Suppressor macrophage (primary cell): Measurements from ENCODE around the gene SLC25A41.
A peak's percentile ranks its signal among the peaks of the same experiment; 100 is the strongest.

Experiments
- DNase-seq, 4 experiments: peaks; one replicate each; pipeline ENCODE4 v3.0.0-alpha.2; 2020 to 2022

The SLC25A41 gene

GRCh38 chr19:6427131-6427530 is 6.4 kb downstream of the SLC25A41 start:
- no peak for DNase-seq

- DNase-seq, result no peak
Observed at GRCh38 chr19:6425732-6426620, 7.6 kb downstream of the SLC25A41 start.

GRCh38 chr19:6424939-6425731 is 8.4 kb downstream of the SLC25A41 start:
- DNase-seq, result peak; percentile 100

- DNase-seq, result peak in 3 of 4 experiments; percentile 31 to 72 (median 61)
Observed at GRCh38 chr19:6424195-6424938, 9.2 kb downstream of the SLC25A41 start, which contains the start of gene KHSRP. Gene KHSRP (minus strand): TSS chr19:6424811. CDS start chr19:6424701, 110 bp downstream.

DNA sequence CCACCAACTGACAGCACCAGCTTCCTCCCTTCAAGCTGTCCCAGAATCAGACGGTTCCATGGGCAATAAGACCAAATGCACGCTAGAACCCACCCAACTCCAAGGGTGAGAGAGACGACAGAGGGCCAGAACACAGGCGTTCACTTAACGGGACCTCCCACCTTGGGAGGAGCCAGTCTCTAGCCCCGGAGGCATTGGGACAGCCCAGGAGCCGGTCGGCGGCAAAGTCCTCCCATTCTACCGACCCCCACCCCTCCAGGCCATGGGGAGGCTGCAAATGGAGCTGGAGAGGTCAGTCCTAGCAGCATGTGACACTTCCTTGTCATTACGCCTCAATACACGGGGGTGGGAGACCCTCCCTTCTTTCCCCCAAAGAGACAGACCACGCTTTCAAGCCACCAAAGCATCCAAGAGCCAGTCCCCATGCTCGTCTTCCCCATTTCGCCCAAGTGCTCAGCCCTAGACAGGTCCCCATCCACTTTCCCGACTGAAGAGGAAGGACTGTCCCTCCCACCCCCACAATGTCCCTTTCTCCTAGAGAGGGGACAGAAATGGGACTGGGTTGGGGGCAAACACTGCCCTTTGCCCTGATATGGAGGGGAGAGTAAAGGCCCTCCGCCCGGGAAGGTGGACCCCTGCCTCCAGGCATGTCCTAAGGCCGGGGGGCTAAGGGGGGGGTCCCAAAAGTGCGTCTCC is 9.9 kb downstream of the SLC25A41 start:
- peak; percentile 40 to 68 (median 66) for DNase-seq

GRCh38 chr19:6421075-6422014 is 12.2 kb downstream of the SLC25A41 start:
- no peak for DNase-seq

- no peak for DNase-seq
Observed at GRCh38 chr19:6418562-6418932, 15.0 kb downstream of the SLC25A41 start.

GRCh38 chr19:6417713-6418561 is 15.6 kb downstream of the SLC25A41 start:
- peak in 1 of 4 experiments; percentile 29 for DNase-seq

GRCh38 chr19:6416658-6417405 is 16.7 kb downstream of the SLC25A41 start:
- no peak for DNase-seq

DNA sequence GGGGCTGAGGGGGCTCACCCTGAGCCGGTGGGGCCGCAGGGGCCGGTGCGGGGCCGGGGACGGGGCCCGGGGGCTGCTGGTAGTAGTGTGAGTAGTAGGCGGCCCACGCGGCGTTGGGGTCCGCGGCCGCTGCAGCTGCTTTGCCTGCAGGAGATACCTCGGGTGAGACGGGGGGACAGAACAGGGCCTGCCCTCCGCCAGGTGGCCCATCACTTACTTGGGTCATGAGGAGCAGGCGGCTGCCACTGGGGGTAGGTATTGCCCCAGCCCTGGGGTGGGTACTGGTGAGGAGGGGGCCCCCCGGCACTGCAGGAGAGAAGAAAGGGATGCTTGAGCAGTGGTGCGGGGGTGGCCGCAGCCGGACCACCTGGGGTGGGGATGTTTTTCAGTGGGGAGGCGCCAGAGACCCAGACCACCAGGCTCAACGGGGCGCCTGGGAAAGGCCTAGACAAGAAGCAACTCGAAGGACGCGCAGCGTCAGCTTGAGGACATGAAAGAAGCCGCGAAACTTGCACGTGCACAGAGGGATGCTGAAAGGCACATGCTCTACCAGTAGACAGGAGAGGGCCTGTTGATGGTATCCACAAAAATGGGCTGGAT is 17.9 kb downstream of the SLC25A41 start:
- DNase-seq, result no peak

DNA sequence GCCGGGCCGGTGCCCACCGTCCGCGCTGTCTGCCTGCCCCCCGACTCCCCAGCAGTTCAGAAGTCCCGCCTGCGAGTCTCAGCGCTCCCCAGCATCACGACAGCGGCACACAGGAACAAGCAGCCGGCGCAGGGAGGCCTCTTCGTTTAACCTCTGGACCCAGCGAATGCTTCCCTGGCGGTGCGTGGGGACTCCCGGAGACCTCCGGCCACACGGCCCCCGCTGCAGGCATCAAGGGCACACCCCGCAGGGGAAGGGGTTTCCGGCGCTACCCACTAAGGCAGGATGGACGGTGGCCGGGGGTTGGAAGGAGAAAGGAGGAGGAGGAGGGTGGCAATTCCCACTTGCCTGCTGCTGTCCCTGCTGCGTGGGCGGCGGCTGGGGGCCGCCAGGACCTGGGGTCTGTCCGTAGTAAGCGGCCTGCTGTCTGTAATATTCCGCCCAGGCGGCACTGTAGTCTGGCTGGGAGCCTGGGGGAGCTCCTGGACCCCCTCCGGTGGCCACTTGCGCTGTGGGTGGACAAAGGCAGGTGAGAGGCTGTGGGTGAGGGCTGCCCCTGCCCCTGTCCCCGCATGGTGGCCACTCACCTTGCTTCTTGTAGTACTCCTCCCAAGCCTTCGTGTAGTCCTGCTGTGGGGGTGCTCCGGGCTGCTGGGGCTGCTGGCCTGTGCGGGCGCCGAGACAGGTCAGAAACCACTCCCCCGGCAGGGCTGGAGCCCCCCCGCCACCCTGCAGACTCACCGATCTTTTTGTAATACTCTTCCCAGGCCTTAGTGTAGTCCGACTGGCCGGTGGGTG is 18.6 kb downstream of the SLC25A41 start:
- DNase-seq, result no peak

DNA sequence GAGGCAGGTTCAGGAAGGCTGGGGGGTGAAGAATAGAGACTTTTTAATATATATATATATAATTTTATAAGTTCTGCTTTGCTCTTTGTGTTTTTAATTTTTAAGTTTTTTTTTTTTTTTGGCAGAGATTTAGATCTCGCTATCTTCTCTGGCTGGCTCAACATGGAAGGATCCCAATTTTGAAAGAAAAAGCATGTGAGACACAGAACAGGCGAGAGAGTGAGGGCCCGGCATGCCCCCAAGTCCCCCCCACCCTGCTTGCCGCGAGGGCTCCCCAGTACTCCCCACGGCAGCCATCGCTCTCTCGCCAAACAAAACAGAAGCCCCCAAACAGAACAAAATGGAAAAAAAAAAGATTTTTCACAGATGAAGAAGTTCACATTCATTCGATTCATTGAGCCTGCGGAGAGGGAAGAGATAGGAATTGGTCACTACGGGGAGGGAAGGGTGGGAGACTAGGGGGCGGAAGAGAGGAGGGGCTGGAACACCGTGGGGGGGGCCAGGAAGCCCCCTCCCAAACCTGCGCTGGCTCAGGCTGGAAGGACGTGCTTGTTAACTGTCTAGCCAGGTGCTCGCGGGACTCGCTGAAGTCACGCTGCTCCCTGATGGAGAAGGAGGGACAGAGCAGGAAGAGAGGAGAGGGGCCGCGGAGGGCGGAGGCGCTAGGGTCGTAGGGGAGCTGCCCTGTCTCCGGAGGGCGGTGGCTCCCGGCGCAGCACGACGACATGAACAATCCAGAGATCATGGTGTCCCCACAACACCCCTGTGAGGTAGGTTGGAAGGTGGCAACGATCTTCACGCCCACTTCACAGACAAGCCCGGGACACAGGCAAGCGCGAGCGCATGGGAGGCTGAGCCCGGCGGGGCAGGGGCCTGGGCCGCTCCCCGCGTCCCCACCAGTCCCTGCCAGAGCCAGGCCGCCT is 19.6 kb downstream of the SLC25A41 start:
- DNase-seq, result no peak

DNA sequence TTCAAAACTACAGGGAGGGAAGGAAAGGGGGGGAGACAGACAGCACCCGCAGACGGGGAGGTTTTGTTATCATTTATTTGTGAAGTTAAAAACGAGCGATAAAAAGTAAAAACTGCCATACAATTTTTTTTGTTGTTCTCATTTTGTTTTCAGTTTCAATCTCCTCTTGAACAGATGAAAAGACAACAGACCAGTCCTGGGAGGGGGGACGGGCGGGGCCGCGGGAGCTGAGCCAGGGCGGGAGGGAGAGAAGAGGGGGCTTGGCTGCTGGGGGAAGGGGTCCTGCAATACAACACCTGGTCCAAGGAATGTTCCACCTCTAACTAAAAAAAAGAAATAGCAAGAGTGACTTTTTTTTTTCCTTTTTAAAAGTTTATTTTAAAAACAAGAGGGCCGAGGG is 20.3 kb downstream of the SLC25A41 start:
- DNase-seq, result no peak

DNA sequence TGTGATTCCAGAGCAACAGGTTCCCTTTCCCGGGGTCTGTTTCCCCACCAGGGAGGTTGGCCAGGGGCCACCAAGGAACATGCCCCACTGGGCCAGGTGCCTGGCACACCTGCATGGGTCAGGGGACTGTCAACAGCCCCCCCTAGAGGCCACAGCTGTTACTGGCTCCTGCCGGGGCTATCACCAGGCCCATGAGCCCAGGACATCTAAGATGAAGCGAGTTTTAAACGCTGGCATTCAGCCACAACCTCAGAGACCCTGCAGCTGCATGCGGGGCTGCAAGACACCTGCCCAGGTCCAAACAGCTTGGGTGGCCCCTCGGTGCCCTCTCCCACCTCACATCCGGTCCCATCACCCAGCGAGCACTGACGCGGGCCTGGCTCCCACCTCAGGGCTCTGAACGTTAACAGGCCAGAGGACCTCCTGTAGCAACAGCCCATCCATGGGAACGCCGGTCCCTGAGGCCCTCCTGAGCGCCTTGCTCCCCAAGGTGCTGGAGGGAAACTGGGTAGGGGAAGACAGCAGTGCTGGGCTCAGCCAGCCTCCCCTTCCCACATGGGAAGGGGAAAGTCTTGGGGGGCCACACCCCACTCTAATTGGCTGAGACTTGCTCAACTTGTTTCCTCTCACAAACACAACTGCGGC is 21.0 kb downstream of the SLC25A41 start:
- peak in 3 of 4 experiments; percentile 14 to 50 (median 26) for DNase-seq

DNA sequence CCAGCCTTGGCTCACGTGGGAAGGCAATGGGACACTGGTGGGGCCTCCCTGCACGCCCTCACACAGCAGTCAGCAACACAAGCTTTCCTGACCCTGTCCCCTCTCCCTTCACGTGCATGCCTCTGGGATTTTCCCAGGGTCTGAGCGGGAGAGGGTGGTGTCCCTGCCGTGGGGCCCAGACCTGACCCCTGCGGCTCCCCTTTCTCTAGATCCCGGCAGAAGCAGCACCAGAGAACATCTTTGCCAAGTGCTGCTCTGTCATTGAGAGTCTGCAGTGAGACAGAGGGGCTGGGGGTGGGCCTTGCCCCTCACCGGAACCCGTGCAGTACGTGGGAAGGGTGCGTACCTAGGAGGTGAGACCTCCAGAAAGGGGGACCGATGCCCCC is 21.5 kb downstream of the SLC25A41 start:
- DNase-seq, result no peak

DNA sequence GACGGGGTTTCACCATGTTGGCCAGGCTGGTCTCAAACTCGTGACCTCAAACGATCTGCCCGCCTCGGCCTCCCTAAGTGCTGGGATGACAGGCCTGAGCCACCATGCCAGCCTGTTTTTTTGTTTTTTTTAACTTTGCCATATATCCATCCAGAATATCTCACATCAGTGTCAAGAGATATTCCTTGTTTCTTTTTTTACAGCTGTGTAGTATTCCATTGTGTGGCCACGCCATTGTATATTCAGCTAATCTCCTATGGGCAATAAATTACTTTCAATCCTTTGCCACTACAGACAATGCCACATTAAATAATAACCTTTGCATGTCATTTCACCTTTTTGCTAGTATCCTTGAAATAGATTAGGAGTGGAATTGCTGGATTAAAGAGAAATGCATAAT is 24.2 kb downstream of the SLC25A41 start:
- DNase-seq, result no peak
